Esophagus (tissue), 2 donors: ENCODE results near the gene FRMD3. TPM values are rescaled to one million over a fixed set of nuclear protein-coding genes. Genes with fewer than 3 reads are reported as not detected.

ENCODE experiments used
- H3K27ac ChIP-seq, 2 donors: one replicate each; pipeline ENCODE4 v1.5.1; 2013; ENCODE audit warnings: low read depth in 2 of 2, mild to moderate bottlenecking in 2 of 2, inconsistent platforms in 1 of 2, low read length in 1 of 2, moderate library complexity in 1 of 2
- H3K27me3 ChIP-seq, 2 donors: one replicate each; pipeline ENCODE4 v1.6.1; 2013; ENCODE audit warnings: low read length in 2 of 2, control low read depth in 1 of 2, mild to moderate bottlenecking in 1 of 2; ENCODE audit not compliant: insufficient read depth in 2 of 2, control insufficient read depth in 1 of 2
- H3K36me3 ChIP-seq, 2 donors: one replicate each; pipeline ENCODE4 v1.6.1; 2013; ENCODE audit warnings: low read length in 1 of 2; ENCODE audit not compliant: control insufficient read depth in 2 of 2, insufficient read depth in 2 of 2
- H3K4me1 ChIP-seq, 2 donors: one replicate each; pipeline ENCODE4 v1.6.1; 2013; ENCODE audit warnings: low read length in 1 of 2; ENCODE audit not compliant: control insufficient read depth in 2 of 2, insufficient read depth in 2 of 2
- H3K4me3 ChIP-seq, 2 donors: one replicate each; pipeline ENCODE4 v1.5.1; 2013; ENCODE audit warnings: low read length in 2 of 2, mild to moderate bottlenecking in 2 of 2, low read depth in 1 of 2, moderate library complexity in 1 of 2
- H3K9me3 ChIP-seq, 2 donors: one replicate each; pipeline ENCODE4 v1.6.1; 2013; ENCODE audit warnings: mild to moderate bottlenecking in 2 of 2, low read depth in 1 of 2, low read length in 1 of 2, moderate library complexity in 1 of 2; ENCODE audit not compliant: control insufficient read depth in 2 of 2, insufficient read depth in 1 of 2
- WGBS, 2 donors: extraction: QIAGEN DNeasy Blood & Tissue Kit; methylation state at CpG; one replicate each; pipeline ENCODE4 v1.1.7; 2013; 5-methylcytosine and 5-hydroxymethylcytosine counted together
- polyA plus RNA-seq, 2 donors: library from polyadenylated mRNA; stranded (reverse); fragments of 200-250 nt; gene quantifications; one replicate each; pipeline ENCODE4 v1.2.3, GENCODE V29; 2013
- donor health status: healthy with polysubstance abuse.
- donor health status: Bipolar disorder and iron deficiency.

Gene FRMD3
- polyA plus RNA-seq, 2 donors = 0.20 to 0.26 TPM

- no peaks in the 10 kb centered on the region for H3K4me1 ChIP-seq
- H3K27me3 ChIP-seq = no peaks in the 10 kb centered on the region
- no peak overlapping the region for H3K4me3 ChIP-seq
- no peaks in the 10 kb centered on the region for H3K9me3 ChIP-seq
- H3K27ac ChIP-seq = no peak overlapping the region
- 62 to 64% methylated on average over 4 of the region's 4 CpGs for WGBS, 2 donors
- H3K36me3 ChIP-seq = no peaks in the 10 kb centered on the region
Observed at GRCh38 chr9:83472221-83472665, 66.0 kb downstream of the FRMD3 start.

- 87 to 92% methylated on average over 4 of the region's 4 CpGs for WGBS, 2 donors
- Histone ChIP-seq H3K9me3 (no peaks in the 10 kb centered on the region), H3K36me3 (no peaks in the 10 kb centered on the region), H3K27ac (no peak overlapping the region), H3K27me3 (no peaks in the 10 kb centered on the region), H3K4me1 (no peaks in the 10 kb centered on the region), H3K4me3 (no peak overlapping the region)
Observed at GRCh38 chr9:83471241-83471640, 67.0 kb downstream of the FRMD3 start.

- Histone ChIP-seq H3K27me3 (no peaks in the 10 kb centered on the region), H3K9me3 (no peaks in the 10 kb centered on the region), H3K36me3 (no peaks in the 10 kb centered on the region), H3K4me3 (no peak overlapping the region), H3K4me1 (no peaks in the 10 kb centered on the region), H3K27ac (no peak overlapping the region)
- 77 to 78% methylated on average over 7 of the region's 7 CpGs for WGBS, 2 donors
Observed at GRCh38 chr9:83469722-83470121, 68.5 kb downstream of the FRMD3 start.

GRCh38 chr9:83468821-83469220 lies 69.4 kb downstream of the FRMD3 start:
- Histone ChIP-seq H3K4me1 (no peaks in the 10 kb centered on the region), H3K27me3 (no peaks in the 10 kb centered on the region), H3K27ac (no peak overlapping the region), H3K9me3 (no peaks in the 10 kb centered on the region), H3K4me3 (no peak overlapping the region), H3K36me3 (no peaks in the 10 kb centered on the region)
- 79 to 88% methylated on average over 3 of the region's 3 CpGs for WGBS, 2 donors

GRCh38 chr9:83466877-83467276 lies 71.3 kb downstream of the FRMD3 start:
- Histone ChIP-seq H3K36me3 (no peaks in the 10 kb centered on the region), H3K4me1 (no peaks in the 10 kb centered on the region), H3K4me3 (no peak overlapping the region), H3K9me3 (no peaks in the 10 kb centered on the region), H3K27me3 (no peaks in the 10 kb centered on the region), H3K27ac (no peak overlapping the region)
- 52 to 73% methylated on average over 2 of the region's 2 CpGs for WGBS, 2 donors

- Histone ChIP-seq H3K9me3 (no peaks in the 10 kb centered on the region), H3K27me3 (no peaks in the 10 kb centered on the region), H3K4me3 (no peak overlapping the region), H3K36me3 (no peaks in the 10 kb centered on the region), H3K4me1 (no peaks in the 10 kb centered on the region), H3K27ac (no peak overlapping the region)
- WGBS, 2 donors = 90 to 93% methylated on average over 6 of the region's 6 CpGs
Observed at GRCh38 chr9:83466351-83466750, 71.8 kb downstream of the FRMD3 start.

GRCh38 chr9:83459830-83460229 lies 78.4 kb downstream of the FRMD3 start:
- no peaks in the 10 kb centered on the region for H3K9me3 ChIP-seq
- H3K4me3 ChIP-seq = no peak overlapping the region
- H3K4me1 ChIP-seq = no peaks in the 10 kb centered on the region
- WGBS, 2 donors = 87 to 91% methylated on average over 4 of the region's 4 CpGs
- no peaks in the 10 kb centered on the region for H3K36me3 ChIP-seq
- H3K27me3 ChIP-seq = no peaks in the 10 kb centered on the region
- no peak overlapping the region for H3K27ac ChIP-seq

- Histone ChIP-seq H3K4me1 (no peaks in the 10 kb centered on the region), H3K36me3 (no peaks in the 10 kb centered on the region), H3K27me3 (no peaks in the 10 kb centered on the region), H3K9me3 (no peaks in the 10 kb centered on the region), H3K4me3 (no peak overlapping the region), H3K27ac (no peak overlapping the region)
- 91 to 93% methylated on average over 2 of the region's 2 CpGs for WGBS, 2 donors
Observed at GRCh38 chr9:83458530-83458929, 79.7 kb downstream of the FRMD3 start.

GRCh38 chr9:83457005-83457404 lies 81.2 kb downstream of the FRMD3 start:
- no peaks in the 10 kb centered on the region for H3K4me1 ChIP-seq
- no peaks in the 10 kb centered on the region for H3K27me3 ChIP-seq
- H3K4me3 ChIP-seq = no peak overlapping the region
- no peak overlapping the region for H3K27ac ChIP-seq
- no peaks in the 10 kb centered on the region for H3K9me3 ChIP-seq
- 83 to 90% methylated on average over 3 of the region's 3 CpGs for WGBS, 2 donors
- no peaks in the 10 kb centered on the region for H3K36me3 ChIP-seq

GRCh38 chr9:83456226-83456625 lies 82.0 kb downstream of the FRMD3 start:
- Histone ChIP-seq H3K27ac (no peak overlapping the region), H3K4me1 (no peaks in the 10 kb centered on the region), H3K4me3 (no peak overlapping the region), H3K9me3 (no peaks in the 10 kb centered on the region), H3K27me3 (no peaks in the 10 kb centered on the region), H3K36me3 (no peaks in the 10 kb centered on the region)
- 82 to 89% methylated on average over 2 of the region's 2 CpGs for WGBS, 2 donors
